HEK293T (cell line): ENCODE measurements around the gene PREB.

ENCODE experiments used
- BHLHE40 ChIP-seq: fragments of 450-650 bp; IDR thresholded peaks from 2 replicates; pipeline ENCODE4 v1.6.1; 2016; ENCODE audit warnings: mild to moderate bottlenecking, moderate library complexity, borderline replicate concordance
- FOXA1 ChIP-seq: fragments of 450-650 bp; IDR thresholded peaks from 2 replicates; pipeline ENCODE4 v1.6.1; 2016; ENCODE audit warnings: mild to moderate bottlenecking
- FOXM1 ChIP-seq: fragments of 450-650 bp; IDR thresholded peaks from 2 replicates; pipeline ENCODE4 v1.6.1; 2017; ENCODE audit warnings: mild to moderate bottlenecking, borderline replicate concordance
- L3MBTL2 ChIP-seq: fragments of 450-650 bp; conservative IDR thresholded peaks from 2 replicates; pipeline ENCODE4 v1.6.1; 2016; ENCODE audit warnings: mild to moderate bottlenecking
- LEF1 ChIP-seq: fragments of 450-650 bp; IDR thresholded peaks from 2 replicates; pipeline ENCODE4 v1.6.1; 2017; ENCODE audit warnings: mild to moderate bottlenecking, borderline replicate concordance
- SP1 ChIP-seq: fragments of 450-650 bp; IDR thresholded peaks from 2 replicates; pipeline ENCODE4 v1.6.1; 2017
- SUZ12 ChIP-seq: fragments of 450-650 bp; IDR thresholded peaks from 2 replicates; pipeline ENCODE4 v1.6.1; 2016; ENCODE audit warnings: mild to moderate bottlenecking
- ZNF384 ChIP-seq: fragments of 450-650 bp; IDR thresholded peaks from 2 replicates; pipeline ENCODE4 v1.6.1; 2016
- TF ChIP-seq, protein P1 (sequence below): fragments of 450-650 bp; IDR thresholded peaks from 2 replicates; pipeline ENCODE4 v1.6.1; 2016

DNA sequence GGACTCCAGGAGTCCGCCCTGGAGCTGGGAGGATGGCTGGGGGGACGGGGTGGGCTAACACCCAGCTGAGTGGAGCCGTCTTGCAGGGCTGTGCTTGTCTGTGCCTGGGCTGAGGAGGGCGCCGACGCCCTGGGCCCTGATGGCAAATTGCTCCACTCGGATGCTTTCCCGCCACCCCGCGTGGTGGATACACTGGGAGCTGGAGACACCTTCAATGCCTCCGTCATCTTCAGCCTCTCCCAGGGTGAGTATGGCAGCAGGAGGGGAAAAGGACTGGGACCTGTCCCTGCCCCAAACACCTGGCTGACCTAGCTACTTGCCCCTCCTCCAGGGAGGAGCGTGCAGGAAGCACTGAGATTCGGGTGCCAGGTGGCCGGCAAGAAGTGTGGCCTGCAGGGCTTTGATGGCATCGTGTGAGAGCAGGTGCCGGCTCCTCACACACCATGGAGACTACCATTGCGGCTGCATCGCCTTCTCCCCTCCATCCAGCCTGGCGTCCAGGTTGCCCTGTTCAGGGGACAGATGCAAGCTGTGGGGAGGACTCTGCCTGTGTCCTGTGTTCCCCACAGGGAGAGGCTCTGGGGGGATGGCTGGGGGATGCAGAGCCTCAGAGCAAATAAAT is 35.0 kb downstream of the PREB start:
- TF ChIP-seq BHLHE40: no peak
- no peak for TF ChIP-seq LEF1
- TF ChIP-seq ZNF384: no peak
- TF ChIP-seq FOXA1: no peak
- TF ChIP-seq, protein P1, sequence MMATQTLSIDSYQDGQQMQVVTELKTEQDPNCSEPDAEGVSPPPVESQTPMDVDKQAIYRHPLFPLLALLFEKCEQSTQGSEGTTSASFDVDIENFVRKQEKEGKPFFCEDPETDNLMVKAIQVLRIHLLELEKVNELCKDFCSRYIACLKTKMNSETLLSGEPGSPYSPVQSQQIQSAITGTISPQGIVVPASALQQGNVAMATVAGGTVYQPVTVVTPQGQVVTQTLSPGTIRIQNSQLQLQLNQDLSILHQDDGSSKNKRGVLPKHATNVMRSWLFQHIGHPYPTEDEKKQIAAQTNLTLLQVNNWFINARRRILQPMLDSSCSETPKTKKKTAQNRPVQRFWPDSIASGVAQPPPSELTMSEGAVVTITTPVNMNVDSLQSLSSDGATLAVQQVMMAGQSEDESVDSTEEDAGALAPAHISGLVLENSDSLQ: no peak
- no peak for TF ChIP-seq L3MBTL2
- TF ChIP-seq SUZ12: no peak
- TF ChIP-seq SP1: no peak
- TF ChIP-seq FOXM1: no peak
